Neural progenitor cell (in vitro differentiated cells): ENCODE results near the gene IRF1. TPM values are rescaled to one million over a fixed set of nuclear protein-coding genes. Genes with fewer than 3 reads are reported as not detected.

Experiments
- DNase-seq: peaks from one replicate; pipeline ENCODE4 v3.0.0-alpha.2; 2016; ENCODE audit warnings: low spot score
- H2AFZ ChIP-seq: fragments of 200-600 bp; sonication (generic); replicated peaks from 2 replicates; pipeline ENCODE4 v1.6.1; 2016; ENCODE audit warnings: antibody characterized with exemption
- H3F3A ChIP-seq: fragments of 200-600 bp; sonication (generic); 2 replicates; pipeline ENCODE4 v1.6.1; 2016; ENCODE audit warnings: antibody characterized with exemption, low read depth
- H3K27ac ChIP-seq: fragments of 200-600 bp; sonication (generic); 2 replicates; pipeline ENCODE4 v1.5.1; 2016; ENCODE audit warnings: mild to moderate bottlenecking
- H3K27me3 ChIP-seq: fragments of 200-600 bp; sonication (generic); 2 replicates; pipeline ENCODE4 v1.6.1; 2016; ENCODE audit warnings: mild to moderate bottlenecking, moderate library complexity
- H3K36me3 ChIP-seq: fragments of 200-600 bp; sonication (generic); 2 replicates; pipeline ENCODE4 v1.5.1; 2016
- H3K4me1 ChIP-seq: fragments of 200-600 bp; sonication (generic); 2 replicates; pipeline ENCODE4 v1.6.1; 2016; ENCODE audit warnings: mixed run types
- H3K4me2 ChIP-seq: fragments of 200-600 bp; sonication (generic); 2 replicates; pipeline ENCODE4 v1.6.1; 2016
- H3K4me3 ChIP-seq: fragments of 200-600 bp; sonication (generic); 2 replicates; pipeline ENCODE4 v1.5.1; 2016
- H3K79me2 ChIP-seq: fragments of 200-600 bp; sonication (generic); 2 replicates; pipeline ENCODE4 v1.6.1; 2016; ENCODE audit warnings: low read depth
- H3K9ac ChIP-seq: fragments of 200-600 bp; sonication (generic); 2 replicates; pipeline ENCODE4 v1.6.1; 2016
- H3K9me3 ChIP-seq: fragments of 200-600 bp; sonication (generic); 2 replicates; pipeline ENCODE4 v1.5.1; 2016; ENCODE audit warnings: low read depth
- H4K20me1 ChIP-seq: fragments of 200-600 bp; sonication (generic); 2 replicates; pipeline ENCODE4 v1.6.1; 2016; ENCODE audit warnings: low read depth
- H3K27ac Mint-ChIP-seq: 3 replicates; pipeline ENCODE4 v1.8.0; 2021; ENCODE audit warnings: mixed read lengths
- H3K27me3 Mint-ChIP-seq: 2 replicates; pipeline ENCODE4 v1.8.0; 2022; ENCODE audit warnings: low read depth, mild to moderate bottlenecking, inconsistent platforms, moderate library complexity, mixed read lengths; ENCODE audit not compliant: insufficient read depth
- H3K36me3 Mint-ChIP-seq: 3 replicates; pipeline ENCODE4 v1.8.0; 2021; ENCODE audit warnings: mixed read lengths
- H3K4me1 Mint-ChIP-seq: 3 replicates; pipeline ENCODE4 v1.8.0; 2021; ENCODE audit warnings: mixed read lengths
- H3K4me3 Mint-ChIP-seq: 3 replicates; pipeline ENCODE4 v1.8.0; 2021; ENCODE audit warnings: mild to moderate bottlenecking, moderate library complexity, mixed read lengths
- H3K9me3 Mint-ChIP-seq: 3 replicates; pipeline ENCODE4 v1.8.0; 2020; ENCODE audit warnings: mixed read lengths
- CTCF ChIP-seq: fragments of 200-600 bp; sonication (generic); IDR thresholded peaks from 2 replicates; pipeline ENCODE4 v1.5.1; 2017; ENCODE audit warnings: antibody characterized with exemption, mild to moderate bottlenecking
- EZH2 ChIP-seq: fragments of 200-600 bp; sonication (generic); IDR thresholded peaks from 2 replicates; pipeline ENCODE4 v1.6.1; 2017; ENCODE audit warnings: antibody characterized with exemption, mild to moderate bottlenecking, moderate library complexity
- EZH2phosphoT487 ChIP-seq: fragments of 200-600 bp; sonication (generic); IDR thresholded peaks from 2 replicates; pipeline ENCODE4 v1.6.1; 2017; ENCODE audit warnings: antibody characterized with exemption
- total RNA-seq: library from RNA; depleted of rRNA; stranded (reverse); fragments of >200 nt; gene quantifications from 2 replicates; pipeline ENCODE4 v1.2.3, GENCODE V29; 2015; ENCODE audit warnings: low replicate concordance

IRF1 gene
- total RNA-seq, 1 donor from 2014 or later: 7.1 TPM

- H3K27ac ChIP-seq: no peak overlapping the region
- Mint-ChIP-seq H3K9me3 (no peaks in the 10 kb centered on the region), H3K4me1 (peaks cover 7% of the 10 kb centered on the region), H3K27me3 (peaks cover 6% of the 10 kb centered on the region), H3K4me3 (no peak overlapping the region), H3K27ac (no peak overlapping the region), H3K36me3 (no peaks in the 10 kb centered on the region)
- TF ChIP-seq EZH2phosphoT487 (no peak), CTCF (no peak), EZH2 (no peak)
- no peak overlapping the region for H3K4me3 ChIP-seq
- H3K4me2 ChIP-seq: no peak overlapping the region
- no peaks in the 10 kb centered on the region for H3K4me1 ChIP-seq
- H3F3A ChIP-seq: peaks cover 4% of the 10 kb centered on the region
- no peaks in the 10 kb centered on the region for H3K79me2 ChIP-seq
- DNase-seq: no peak
- H3K9me3 ChIP-seq: no peaks in the 10 kb centered on the region
- no peaks in the 10 kb centered on the region for H3K27me3 ChIP-seq
- H3K36me3 ChIP-seq: no peaks in the 10 kb centered on the region
- no peak overlapping the region for H3K9ac ChIP-seq
- H2AFZ ChIP-seq: no peak overlapping the region
- H4K20me1 ChIP-seq: no peaks in the 10 kb centered on the region
These were observed 13.4 kb downstream of the IRF1 start for GRCh38 chr5:132476876-132477781.

- no peaks in the 10 kb centered on the region for H4K20me1 ChIP-seq
- Mint-ChIP-seq H3K36me3 (no peaks in the 10 kb centered on the region), H3K4me1 (peaks cover 7% of the 10 kb centered on the region), H3K27ac (no peak overlapping the region), H3K27me3 (peaks cover 7% of the 10 kb centered on the region), H3K9me3 (no peaks in the 10 kb centered on the region), H3K4me3 (no peak overlapping the region)
- no peak overlapping the region for H3K4me2 ChIP-seq
- H3K9me3 ChIP-seq: no peaks in the 10 kb centered on the region
- H3K4me1 ChIP-seq: no peaks in the 10 kb centered on the region
- no peak for TF ChIP-seq CTCF
- no peak for TF ChIP-seq EZH2
- TF ChIP-seq EZH2phosphoT487: no peak
- H2AFZ ChIP-seq: no peak overlapping the region
- no peaks in the 10 kb centered on the region for H3K36me3 ChIP-seq
- no peak overlapping the region for H3K27ac ChIP-seq
- no peaks in the 10 kb centered on the region for H3K27me3 ChIP-seq
- no peak overlapping the region for H3K4me3 ChIP-seq
- H3F3A ChIP-seq: peaks cover 4% of the 10 kb centered on the region
- DNase-seq: no peak
- H3K9ac ChIP-seq: no peak overlapping the region
- H3K79me2 ChIP-seq: no peaks in the 10 kb centered on the region
These were observed 14.3 kb downstream of the IRF1 start for GRCh38 chr5:132475987-132476875.

- H3K27me3 ChIP-seq: no peaks in the 10 kb centered on the region
- Mint-ChIP-seq H3K4me1 (peaks cover 7% of the 10 kb centered on the region), H3K4me3 (no peak overlapping the region), H3K27ac (no peak overlapping the region), H3K9me3 (no peaks in the 10 kb centered on the region), H3K36me3 (no peaks in the 10 kb centered on the region), H3K27me3 (peaks cover 7% of the 10 kb centered on the region)
- no peak for DNase-seq
- peaks cover 4% of the 10 kb centered on the region for H3F3A ChIP-seq
- H3K4me1 ChIP-seq: no peaks in the 10 kb centered on the region
- no peaks in the 10 kb centered on the region for H3K36me3 ChIP-seq
- no peak overlapping the region for H3K4me3 ChIP-seq
- H3K9me3 ChIP-seq: no peaks in the 10 kb centered on the region
- H4K20me1 ChIP-seq: no peaks in the 10 kb centered on the region
- H3K4me2 ChIP-seq: no peak overlapping the region
- TF ChIP-seq EZH2: no peak
- no peak for TF ChIP-seq EZH2phosphoT487
- TF ChIP-seq CTCF: no peak
- no peak overlapping the region for H3K9ac ChIP-seq
- no peaks in the 10 kb centered on the region for H3K79me2 ChIP-seq
- peak overlapping the region; percentile 77 for H2AFZ ChIP-seq
- no peak overlapping the region for H3K27ac ChIP-seq
These were observed 15.1 kb downstream of the IRF1 start for GRCh38 chr5:132475497-132475882.
